Measurements from ENCODE around the gene KRT4.

Gene KRT4

GRCh38 chr12:52809166-52809565 lies 4.8 kb downstream of the KRT4 start:
- in situ Hi-C loops (cut with MboI; ENCODE audit: low sequenced_read_pairs, unreplicated experiment): no loop called here
- TF ChIP-seq CTCF (IDR thresholded peaks at IDR 0.05; ENCODE audit: borderline replicate concordance, control extremely low read depth, extremely low read depth, insufficient read depth, missing control alignments): no peak
- no peak for DNase-seq (ENCODE audit: low spot score)

GRCh38 chr12:52808573-52809160 lies 5.2 kb downstream of the KRT4 start:
- in situ Hi-C loops (cut with MboI; ENCODE audit: low sequenced_read_pairs, unreplicated experiment): no loop called here
- DNase-seq (ENCODE audit: low spot score): no peak
- no peak for TF ChIP-seq CTCF (IDR thresholded peaks at IDR 0.05; ENCODE audit: borderline replicate concordance, control extremely low read depth, extremely low read depth, insufficient read depth, missing control alignments)

- no peak for DNase-seq (ENCODE audit: low spot score)
- TF ChIP-seq CTCF (IDR thresholded peaks at IDR 0.05; ENCODE audit: borderline replicate concordance, control extremely low read depth, extremely low read depth, insufficient read depth, missing control alignments): no peak
These were observed 6.1 kb downstream of the KRT4 start for GRCh38 chr12:52807544-52808470.

GRCh38 chr12:52806821-52807543 lies 6.9 kb downstream of the KRT4 start:
- in situ Hi-C loops (cut with MboI; ENCODE audit: low sequenced_read_pairs, unreplicated experiment): no loop called here
- TF ChIP-seq CTCF (IDR thresholded peaks at IDR 0.05; ENCODE audit: borderline replicate concordance, control extremely low read depth, extremely low read depth, insufficient read depth, missing control alignments): no peak
- DNase-seq (ENCODE audit: low spot score): no peak

More at GRCh38 chr12:52807544-52808470, 6.1 kb downstream of the KRT4 start:
- in situ Hi-C loops (cut with MboI; ENCODE audit: low sequenced_read_pairs, unreplicated experiment): no loop called here

- in situ Hi-C loops (cut with MboI; ENCODE audit: low sequenced_read_pairs, unreplicated experiment): no loop called here
- TF ChIP-seq CTCF (IDR thresholded peaks at IDR 0.05; ENCODE audit: borderline replicate concordance, control extremely low read depth, extremely low read depth, insufficient read depth, missing control alignments): no peak
- no peak for DNase-seq (ENCODE audit: low spot score)
These were observed 7.6 kb downstream of the KRT4 start for GRCh38 chr12:52806169-52806811.

- in situ Hi-C loops (cut with MboI; ENCODE audit: low sequenced_read_pairs, unreplicated experiment): no loop called here
- TF ChIP-seq CTCF (IDR thresholded peaks at IDR 0.05; ENCODE audit: borderline replicate concordance, control extremely low read depth, extremely low read depth, insufficient read depth, missing control alignments): no peak
- DNase-seq (ENCODE audit: low spot score): no peak
These were observed 8.2 kb downstream of the KRT4 start for GRCh38 chr12:52805739-52806138.

Data from GM13976 (cell line).